Activated CD8-positive, alpha-beta T cell treated with anti-CD3 and anti-CD28 coated beads for 36 hours (primary cell): ENCODE data around the gene NCAPH2. TPM values are rescaled to one million over a fixed set of nuclear protein-coding genes. Genes with fewer than 3 reads are reported as not detected.

ENCODE experiments used
- ATAC-seq: fragments of 200-7000 bp; cut with Tn5 transposase; one replicate; pipeline ENCODE4 v1.10.0; 2021; ENCODE audit warnings: mild to moderate bottlenecking, moderate library complexity
- CTCF ChIA-PET: fragments of 350-600 bp; sonication (Branson Sonifier 250); formaldehyde crosslinking; loops from one replicate; lab custom pipeline; 2021; ENCODE audit warnings: antibody characterized with exemption; lab: Charles Lee
- POLR2A ChIA-PET: fragments of 350-600 bp; sonication (Branson Sonifier 250); formaldehyde crosslinking; loops from one replicate; lab custom pipeline; 2021; ENCODE audit warnings: antibody characterized with exemption; lab: Charles Lee
- DNase-seq: peaks from one replicate; pipeline ENCODE4 v3.0.0-alpha.2; 2020
- H3K27ac Mint-ChIP-seq: one replicate; pipeline ENCODE4 v1.8.0; 2021; ENCODE audit warnings: mild to moderate bottlenecking, mixed read lengths
- H3K27me3 Mint-ChIP-seq: one replicate; pipeline ENCODE4 v1.8.0; 2021; ENCODE audit warnings: mixed read lengths
- H3K36me3 Mint-ChIP-seq: one replicate; pipeline ENCODE4 v1.8.0; 2021; ENCODE audit warnings: low read depth, mixed read lengths
- H3K4me1 Mint-ChIP-seq: one replicate; pipeline ENCODE4 v1.8.0; 2021; ENCODE audit warnings: low read depth, mixed read lengths
- H3K4me3 Mint-ChIP-seq: one replicate; pipeline ENCODE4 v1.8.0; 2021; ENCODE audit warnings: mild to moderate bottlenecking, moderate library complexity, mixed read lengths
- H3K9me3 Mint-ChIP-seq: one replicate; pipeline ENCODE4 v1.8.0; 2021; ENCODE audit warnings: mixed read lengths
- CTCF ChIP-seq: fragments of 200-600 bp; IDR thresholded peaks from one replicate; pipeline ENCODE4 v1.8.0; 2022; ENCODE audit warnings: antibody characterized with exemption, mild to moderate bottlenecking
- intact Hi-C: fragments of 100-400 bp; cut with micrococcal nuclease; formaldehyde crosslinking; loops from one replicate; pipeline ENCODE4 v1.10.0; 2022
- total RNA-seq, 2 experiments: library from RNA; stranded (reverse); gene quantifications; one replicate each; pipeline ENCODE4 v1.2.3, GENCODE V29; 2021

The NCAPH2 gene
- total RNA-seq, 2 experiments from 2014 or later, result 121 to 126 TPM

DNA sequence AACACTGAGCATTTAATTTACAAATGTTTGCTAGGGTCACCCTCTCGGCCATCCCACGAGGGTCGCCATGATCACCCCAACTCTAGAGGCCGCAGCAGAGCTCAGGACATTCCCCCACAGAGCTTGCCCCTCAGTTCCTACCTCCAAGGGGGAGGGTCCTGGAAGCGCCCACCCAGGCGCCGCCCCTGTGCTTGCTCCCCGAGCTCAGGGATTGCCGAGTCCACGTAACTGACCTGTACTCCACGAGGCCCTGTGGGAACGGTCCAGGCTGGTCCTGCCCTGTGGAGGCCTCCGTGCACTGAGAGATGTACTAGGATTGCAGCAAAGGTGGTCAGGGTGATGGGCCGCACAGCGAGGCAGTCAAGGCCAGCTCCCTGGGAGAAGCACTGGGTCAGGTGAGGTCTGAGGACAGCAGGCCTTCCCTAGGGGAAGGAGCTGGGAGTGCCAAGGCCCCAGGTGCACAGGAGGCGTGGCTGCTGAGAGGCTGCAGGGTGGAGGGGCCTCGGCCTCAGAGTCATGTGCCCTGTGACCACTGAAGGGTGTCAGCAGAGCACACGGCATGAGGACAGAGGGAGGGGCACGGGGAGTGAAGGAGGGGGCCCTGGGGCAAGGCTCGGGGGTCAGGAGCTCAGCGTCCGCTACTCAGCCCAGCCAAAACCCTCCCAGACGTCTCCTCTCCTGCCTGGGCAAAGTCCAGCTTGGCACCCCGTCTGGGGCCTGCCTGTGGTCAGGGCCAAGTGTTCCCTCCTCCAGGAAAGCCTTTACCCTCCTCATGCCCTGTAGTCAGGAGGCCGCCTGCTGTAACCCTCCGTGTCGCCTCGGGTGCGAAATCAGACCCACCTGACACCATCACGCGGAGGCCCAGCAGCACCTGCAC lies 23.8 kb upstream of the NCAPH2 start:
- intact Hi-C loops, result no loop called here
- Mint-ChIP-seq H3K4me1 (peaks cover 3% of the 10 kb centered on the region), H3K27me3 (peaks cover 6% of the 10 kb centered on the region), H3K9me3 (no peaks in the 10 kb centered on the region), H3K4me3 (no peak overlapping the region), H3K36me3 (no peaks in the 10 kb centered on the region), H3K27ac (no peak overlapping the region)
- no peak for TF ChIP-seq CTCF
- ChIA-PET CTCF (interaction anchor here (0.7 kb wide), 1 partner anchor 143 kb away, joined by 3 read pairs; no protein-coding TSS in a partner anchor), POLR2A (interaction anchor here (1.1 to 3.3 kb wide), 4 partner anchors 11 to 58 kb away, joined by 3 to 11 read pairs (median 4); no protein-coding TSS in a partner anchor)
- no peak for ATAC-seq
- DNase-seq, result no peak

DNA sequence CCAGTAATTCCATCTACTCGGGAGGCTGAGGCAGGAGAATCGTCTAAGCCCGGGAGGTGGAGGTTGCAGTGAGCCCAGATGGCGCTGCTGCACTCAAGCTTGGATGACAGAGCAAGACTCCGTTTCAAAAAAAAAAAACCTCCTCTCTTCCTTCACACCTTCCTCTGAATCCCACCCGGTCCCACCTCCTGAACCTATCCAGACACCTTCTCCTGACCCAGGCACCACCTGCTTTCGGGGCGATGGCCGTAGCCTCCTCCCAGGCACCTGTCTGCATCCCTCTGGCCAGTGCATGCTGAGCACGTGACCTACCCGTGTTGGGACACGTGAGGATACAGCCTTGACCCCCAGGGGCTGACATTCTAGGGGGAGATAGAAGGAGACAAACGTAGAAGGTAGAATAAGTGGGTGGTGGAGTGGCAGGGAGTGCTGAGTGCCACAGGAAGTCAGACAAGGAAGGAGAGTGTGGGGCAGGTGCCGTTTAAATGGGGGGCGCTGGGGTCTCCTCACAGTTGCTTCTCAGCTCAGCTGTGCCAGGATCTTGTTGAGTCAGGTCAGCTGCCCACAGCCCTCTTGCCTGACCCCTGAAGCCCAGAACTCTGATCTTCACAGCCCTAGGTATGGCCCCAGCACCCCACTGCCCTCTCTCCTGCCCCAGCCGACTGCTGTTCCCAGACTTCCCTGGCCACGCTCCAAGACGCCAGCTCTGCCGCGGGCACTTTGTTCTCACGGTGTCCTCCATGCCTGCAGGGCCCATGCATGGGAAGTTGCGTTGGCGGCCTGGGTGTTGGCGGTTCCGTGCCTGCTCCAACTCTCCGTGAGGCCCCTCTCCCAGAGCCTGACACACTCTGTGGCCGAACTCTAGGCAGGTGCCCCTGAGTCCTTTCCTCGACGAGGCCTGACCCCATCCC lies 22.5 kb upstream of the NCAPH2 start:
- no peaks in the 10 kb centered on the region for H3K9me3 Mint-ChIP-seq

GRCh38 chr22:50486561-50487289 lies 21.3 kb upstream of the NCAPH2 start, which contains the start of gene MIOX:
TSS of gene MIOX (plus strand) at chr22:50486859. CDS start at chr22:50486898, 39 bp downstream.
- no peak for ATAC-seq
- CTCF ChIA-PET, result interaction anchor here (0.7 to 1.2 kb wide), 4 partner anchors 10 to 39 kb away, joined by 3 read pairs; no protein-coding TSS in a partner anchor
- Mint-ChIP-seq H3K36me3 (no peaks in the 10 kb centered on the region), H3K4me1 (peaks cover 7% of the 10 kb centered on the region), H3K9me3 (no peaks in the 10 kb centered on the region), H3K4me3 (no peak within 1 kb of the TSS), H3K27ac (no peak within 1 kb of the TSS), H3K27me3 (no peaks in the 10 kb centered on the region)
- POLR2A ChIA-PET, result interaction anchor here (0.6 to 1.5 kb wide), 2 partner anchors 9 to 14 kb away, joined by 3 to 5 read pairs; no protein-coding TSS in a partner anchor
- DNase-seq, result no peak
- no peak for TF ChIP-seq CTCF
- intact Hi-C loops, result no loop called here

More for the DNA sequence above, 22.5 kb upstream of the NCAPH2 start:
- H3K36me3 Mint-ChIP-seq, result no peaks in the 10 kb centered on the region
- H3K27me3 Mint-ChIP-seq, result no peaks in the 10 kb centered on the region
- H3K4me3 Mint-ChIP-seq, result no peak overlapping the region
- ChIA-PET CTCF (interaction anchor here (0.6 kb wide), 1 partner anchor 12 kb away, joined by 4 read pairs; no protein-coding TSS in a partner anchor), POLR2A (interaction anchor here (1.1 to 3.3 kb wide), 3 partner anchors 12 to 59 kb away, joined by 3 to 11 read pairs (median 4); no protein-coding TSS in a partner anchor)
- DNase-seq, result no peak
- H3K27ac Mint-ChIP-seq, result no peak overlapping the region
- TF ChIP-seq CTCF, result no peak
- H3K4me1 Mint-ChIP-seq, result no peaks in the 10 kb centered on the region
- no peak for ATAC-seq
- intact Hi-C loops, result no loop called here

DNA sequence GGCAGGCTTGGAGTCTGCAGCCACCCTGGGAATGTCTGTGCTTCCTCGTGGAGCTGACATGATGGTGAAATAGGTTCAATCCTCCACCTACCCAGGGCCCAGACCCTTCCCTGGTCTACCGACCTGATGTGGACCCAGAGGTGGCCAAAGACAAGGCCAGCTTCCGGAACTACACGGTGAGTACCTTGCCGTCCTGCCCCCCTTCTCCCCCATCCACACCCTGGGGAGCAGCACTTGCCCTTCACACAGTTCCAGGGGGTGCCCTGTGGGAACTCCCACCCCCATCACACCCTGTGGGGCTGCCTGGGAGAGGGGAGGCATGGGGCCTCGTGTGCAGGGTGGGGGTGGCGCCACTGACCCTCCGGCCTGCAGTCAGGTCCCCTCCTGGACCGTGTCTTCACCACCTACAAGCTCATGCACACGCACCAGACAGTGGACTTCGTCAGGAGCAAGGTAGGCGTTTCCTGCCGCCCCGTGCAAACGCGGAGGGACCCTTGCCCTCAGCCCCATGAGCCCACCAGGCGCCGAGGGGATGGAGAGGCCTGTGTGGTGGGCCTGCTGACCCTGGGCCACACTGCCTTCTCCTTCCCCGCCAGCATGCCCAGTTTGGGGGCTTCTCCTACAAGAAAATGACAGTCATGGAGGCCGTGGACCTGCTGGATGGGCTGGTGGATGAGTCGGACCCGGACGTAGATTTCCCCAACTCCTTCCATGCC lies 20.6 kb upstream of the NCAPH2 start:
- no peaks in the 10 kb centered on the region for H3K36me3 Mint-ChIP-seq
- no peak overlapping the region for H3K4me3 Mint-ChIP-seq
- no peaks in the 10 kb centered on the region for H3K27me3 Mint-ChIP-seq
- ChIA-PET CTCF (interaction anchor here (0.7 to 1.2 kb wide), 3 partner anchors 10 to 39 kb away, joined by 3 read pairs; no protein-coding TSS in a partner anchor), POLR2A (interaction anchor here (1.5 kb wide), 1 partner anchor 13 kb away, joined by 5 read pairs; no protein-coding TSS in a partner anchor)
- peaks cover 7% of the 10 kb centered on the region for H3K4me1 Mint-ChIP-seq
- TF ChIP-seq CTCF, result no peak
- no peak for DNase-seq
- intact Hi-C loops, result no loop called here
- H3K9me3 Mint-ChIP-seq, result no peaks in the 10 kb centered on the region
- no peak overlapping the region for H3K27ac Mint-ChIP-seq
- no peak for ATAC-seq
